NK-92 treated with Interleukin-12 subunit alpha and Interleukin-12 subunit beta, amount 100 ng/mL, for 24 hours (cell line): ENCODE measurements around the gene PPP6R3.

Source experiments
- DNase-seq: peaks from one replicate; lab custom pipeline; 2025; lab: John Stamatoyannopoulos, UW

PPP6R3 gene

DNA sequence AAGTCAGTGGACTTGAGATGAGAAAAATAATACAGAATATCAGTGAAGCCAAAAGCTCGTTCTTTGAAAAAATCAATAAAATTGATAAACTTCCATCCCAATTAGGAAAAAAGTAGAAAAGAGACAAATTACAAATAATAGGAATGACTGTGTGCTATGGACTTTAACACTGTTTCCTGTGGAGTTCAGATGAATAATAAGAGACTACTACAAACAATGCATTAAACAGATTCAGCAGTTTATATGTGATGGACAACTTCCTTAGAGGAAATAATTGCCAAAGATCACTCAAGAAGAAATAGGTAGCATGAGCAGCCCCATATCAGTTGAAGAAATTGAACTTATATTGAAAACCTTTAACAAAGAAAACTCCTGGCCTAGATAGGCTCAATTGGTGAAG is 99.7 kb downstream of the PPP6R3 start:
- DNase-seq: no peak

GRCh38 chr11:68563454-68563853 is 102.9 kb downstream of the PPP6R3 start:
- DNase-seq: no peak

DNA sequence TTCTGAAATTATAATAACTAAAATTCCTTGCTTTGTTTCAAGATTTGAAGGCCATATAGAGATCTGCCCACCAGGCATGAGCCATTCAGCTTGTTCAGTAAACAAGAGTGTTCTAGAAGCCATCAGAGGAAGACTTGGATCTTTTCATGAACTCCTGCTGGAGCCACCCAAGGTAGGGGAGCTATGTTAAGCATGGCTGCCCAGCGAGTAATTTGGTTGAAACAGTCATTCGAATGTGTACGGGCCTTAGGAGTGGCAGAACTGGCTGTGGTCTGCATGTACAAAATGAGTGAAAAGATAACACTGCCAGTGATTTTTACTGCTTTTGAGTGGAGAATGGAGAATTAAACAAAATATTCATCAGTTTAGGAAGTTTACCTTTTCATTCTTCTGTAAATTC is 103.7 kb downstream of the PPP6R3 start:
- no peak for DNase-seq

DNA sequence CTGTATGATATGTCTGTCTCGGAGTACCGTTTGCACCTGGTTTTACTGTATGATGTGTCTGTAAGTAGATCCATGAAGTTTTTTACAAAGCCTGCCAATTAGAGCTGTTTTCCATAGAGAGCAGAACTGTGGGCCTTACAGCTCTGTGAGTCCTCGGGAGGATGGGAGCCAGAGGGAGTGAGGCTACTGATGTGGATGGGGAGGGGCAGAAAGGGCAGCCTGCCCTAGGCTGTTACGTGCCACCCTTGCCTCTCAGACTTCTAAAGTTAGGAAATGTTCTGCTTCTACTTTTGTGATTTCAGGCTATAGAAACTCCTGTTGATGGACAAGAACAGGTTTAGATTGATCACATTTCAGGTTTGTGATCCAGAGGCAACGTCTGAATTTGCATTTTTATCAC is 105.2 kb downstream of the PPP6R3 start:
- DNase-seq: no peak

GRCh38 chr11:68567553-68567952 is 107.0 kb downstream of the PPP6R3 start:
- DNase-seq: no peak

- DNase-seq: no peak
Observed at GRCh38 chr11:68569357-68569756, 108.8 kb downstream of the PPP6R3 start.

GRCh38 chr11:68570691-68571090 is 110.1 kb downstream of the PPP6R3 start:
- no peak for DNase-seq

- DNase-seq: no peak
Observed at GRCh38 chr11:68574308-68574707, 113.8 kb downstream of the PPP6R3 start.

DNA sequence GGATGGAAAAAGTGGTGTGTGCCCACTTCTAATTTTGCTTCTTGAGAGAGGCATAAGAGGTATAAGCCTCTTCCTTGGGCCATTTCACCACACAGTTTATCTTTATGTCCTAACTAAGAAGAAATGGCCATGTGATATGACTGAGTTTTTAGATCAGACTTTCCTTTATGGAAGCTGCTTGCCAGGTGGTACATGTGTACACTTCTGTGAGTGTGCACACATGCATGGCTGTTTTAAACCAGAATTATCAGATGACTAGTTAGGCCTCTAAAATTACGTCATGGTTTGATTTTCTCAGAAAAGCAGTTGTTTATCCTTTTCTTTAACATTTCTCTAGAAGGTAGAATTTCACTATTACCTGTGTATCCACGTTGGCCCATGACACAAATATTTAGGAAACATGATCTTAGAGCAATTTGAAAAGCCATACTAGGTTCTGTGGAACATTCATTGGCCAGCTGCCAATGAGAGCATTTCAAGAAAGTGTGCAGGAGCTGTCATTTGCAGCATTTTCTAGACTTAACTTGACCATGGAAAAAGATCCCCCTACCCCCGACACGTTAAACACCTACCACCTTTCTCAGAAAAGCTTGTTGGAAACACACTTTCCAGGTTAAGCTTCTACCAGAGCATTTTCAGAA is 114.6 kb downstream of the PPP6R3 start:
- no peak for DNase-seq

DNA sequence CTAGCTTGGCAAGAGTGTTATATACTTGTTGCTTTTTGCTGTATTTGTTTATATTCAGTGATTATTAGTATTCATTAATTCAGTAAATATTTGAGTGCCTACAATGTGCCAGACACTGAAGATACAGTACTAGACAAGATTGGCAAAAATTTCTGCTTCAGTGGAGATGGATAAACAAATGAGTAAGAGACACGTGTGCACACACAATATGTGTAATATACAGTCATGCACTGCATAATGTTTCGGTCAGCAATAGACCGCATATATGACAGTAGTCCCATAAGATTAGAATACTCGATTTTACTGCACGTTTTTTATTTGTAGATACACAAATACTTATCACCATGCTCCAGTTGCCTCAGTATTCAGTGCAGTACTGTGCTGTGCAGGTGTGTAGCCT is 118.9 kb downstream of the PPP6R3 start:
- no peak for DNase-seq

GRCh38 chr11:68581439-68581838 is 120.9 kb downstream of the PPP6R3 start:
- no peak for DNase-seq

- DNase-seq: no peak
Observed at GRCh38 chr11:68581901-68582300, 121.3 kb downstream of the PPP6R3 start.

DNA sequence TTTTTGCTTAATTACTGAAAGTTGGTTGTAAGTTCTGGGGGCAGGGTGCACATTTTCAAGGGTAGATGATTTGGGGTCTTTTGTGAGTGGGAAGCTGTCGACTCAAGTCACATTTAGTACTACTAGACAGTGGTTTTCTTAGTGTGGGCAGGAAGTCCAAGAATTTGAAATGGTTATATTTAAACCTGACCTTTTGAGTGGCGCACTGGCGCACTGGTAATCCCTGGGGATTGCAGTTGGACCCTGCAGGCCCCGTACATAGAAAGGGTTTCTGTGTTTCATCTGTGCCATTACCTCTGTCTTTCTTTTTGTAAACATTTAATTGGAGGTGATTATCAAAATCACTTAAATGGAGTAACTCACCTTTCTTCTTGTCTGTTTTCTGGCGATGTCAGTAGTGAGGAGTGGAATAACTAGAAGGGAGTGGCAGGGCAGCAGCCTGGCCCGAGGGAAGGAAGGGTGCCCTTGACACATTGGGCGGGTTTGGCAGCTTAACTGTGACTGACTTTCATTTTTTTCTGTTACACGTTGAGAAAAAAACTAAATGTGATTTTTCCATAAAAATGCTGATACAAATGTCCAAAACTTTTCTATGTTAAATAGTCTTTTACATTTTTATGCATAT is 122.0 kb downstream of the PPP6R3 start:
- no peak for DNase-seq

DNA sequence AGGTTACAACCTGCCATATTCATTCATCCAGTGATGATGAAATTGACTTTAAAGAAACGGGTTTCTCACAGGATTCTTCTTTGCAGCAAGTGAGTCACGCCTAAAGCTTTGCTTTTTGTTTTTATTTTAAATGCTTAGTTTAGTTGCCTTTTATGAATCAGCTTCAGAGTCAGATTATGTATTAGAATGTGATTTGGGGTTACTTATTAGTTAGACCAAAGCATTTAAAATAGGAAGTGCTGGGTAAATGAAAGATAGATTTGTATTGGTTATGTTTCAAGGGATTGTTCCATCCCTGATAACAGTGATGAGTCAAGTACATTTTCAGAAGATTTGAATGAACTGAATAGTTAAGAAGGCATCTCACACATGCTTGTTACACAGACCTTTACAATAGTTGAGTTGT is 122.5 kb downstream of the PPP6R3 start:
- DNase-seq: no peak

GRCh38 chr11:68584097-68584496 is 123.5 kb downstream of the PPP6R3 start:
- no peak for DNase-seq

- DNase-seq: no peak
Observed at GRCh38 chr11:68584991-68585524, 124.5 kb downstream of the PPP6R3 start.

DNA sequence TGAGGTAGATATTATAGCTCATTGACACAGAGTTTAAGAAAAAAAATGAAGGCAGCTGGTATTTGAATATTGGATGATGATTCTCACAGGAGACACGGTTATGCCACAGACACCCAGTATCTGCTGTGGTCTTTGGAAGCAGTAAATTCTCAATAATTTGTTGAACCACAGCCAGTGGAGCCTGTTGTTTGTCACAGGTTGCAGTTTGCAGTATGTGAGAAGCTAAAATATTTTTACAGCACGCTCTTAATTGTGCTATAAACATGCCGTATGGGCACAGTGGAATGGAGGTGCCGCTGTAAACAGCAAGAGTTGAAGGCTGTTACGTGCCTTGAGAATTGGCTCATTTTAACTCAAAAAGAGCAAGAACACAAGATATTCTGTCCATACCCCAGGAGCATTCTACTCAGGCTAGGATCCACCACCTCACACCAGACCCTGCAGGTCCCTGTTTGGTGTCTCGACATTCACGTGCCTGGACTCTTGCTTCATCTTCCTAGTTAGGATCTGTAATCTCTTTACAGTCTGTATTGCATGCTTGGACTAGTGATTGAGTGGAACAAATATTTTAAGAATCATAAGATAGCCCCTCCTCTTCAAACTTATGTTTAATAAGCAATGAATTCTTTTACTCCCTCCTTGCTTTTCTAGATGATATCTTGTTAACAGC is 129.1 kb downstream of the PPP6R3 start:
- no peak for DNase-seq

DNA sequence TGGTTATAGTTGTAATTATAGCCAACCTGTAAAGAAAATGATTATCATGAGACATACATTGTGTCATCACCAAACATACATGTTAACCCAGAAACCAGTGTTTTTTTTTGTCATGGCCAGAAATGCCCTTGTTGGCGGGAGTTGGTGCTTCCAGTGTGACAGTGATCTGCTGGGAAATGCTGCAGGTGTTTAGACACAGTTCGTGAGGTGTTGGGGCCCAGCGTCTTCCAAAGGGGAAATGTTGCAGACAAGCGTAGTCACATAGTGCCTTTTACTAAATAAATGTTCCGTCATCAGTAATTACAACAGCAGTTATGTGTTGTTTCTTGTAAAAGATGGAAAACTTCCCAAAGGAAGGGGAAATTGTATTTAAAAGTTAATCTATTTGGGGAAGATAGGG is 131.2 kb downstream of the PPP6R3 start:
- no peak for DNase-seq

DNA sequence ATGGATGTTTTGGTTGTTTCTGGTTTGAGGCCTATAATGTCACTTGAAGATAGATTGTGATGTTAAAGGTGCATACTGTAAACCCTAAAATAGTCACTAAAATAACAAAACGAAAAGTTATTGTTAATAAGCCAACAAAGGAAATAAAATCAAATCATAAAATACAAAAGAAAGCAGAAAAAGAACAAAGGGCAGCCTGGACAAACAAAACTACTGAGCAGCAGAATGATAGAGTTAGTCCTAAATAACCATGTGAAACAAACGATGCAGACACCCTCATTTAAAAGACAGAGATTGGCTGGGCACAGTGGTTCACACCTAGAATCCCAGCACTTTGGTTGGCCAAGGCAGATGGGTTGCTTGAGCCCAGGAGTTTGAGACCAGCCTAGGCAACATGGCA is 132.9 kb downstream of the PPP6R3 start:
- no peak for DNase-seq

DNA sequence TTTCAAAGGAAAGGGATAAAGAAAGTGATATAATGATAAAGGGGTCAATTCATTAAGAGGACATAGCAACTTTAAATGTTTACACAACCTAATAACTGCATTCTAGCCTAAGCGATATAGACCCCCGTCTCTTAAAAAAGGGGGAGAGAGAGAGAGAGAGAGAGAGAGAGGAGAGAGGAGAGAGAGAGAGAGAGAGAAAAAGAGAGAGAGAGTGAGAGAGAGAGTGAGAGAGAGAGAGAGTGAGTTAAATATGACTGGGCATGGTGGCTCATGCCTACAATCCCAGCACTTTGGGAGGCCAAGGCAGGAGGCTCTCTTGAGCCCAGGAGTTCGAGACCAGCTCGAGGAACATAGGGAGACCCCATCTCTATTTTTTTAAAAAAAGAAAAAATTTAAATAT is 133.6 kb downstream of the PPP6R3 start:
- DNase-seq: no peak

- no peak for DNase-seq
Observed at GRCh38 chr11:68596231-68596630, 135.7 kb downstream of the PPP6R3 start.

- no peak for DNase-seq
Observed at GRCh38 chr11:68598816-68599653, 138.5 kb downstream of the PPP6R3 start.
